GM18526 (cell line): ENCODE results near the gene NME4.

ENCODE experiments used
- POLR2A ChIP-seq: IDR thresholded peaks from 3 replicates; pipeline ENCODE4 v1.6.1; 2011; ENCODE audit not compliant: insufficient read length; ENCODE audit errors: extremely low read depth

Gene NME4

GRCh38 chr16:360698-361336 lies 36.2 kb upstream of the NME4 start:
- no peak for TF ChIP-seq POLR2A

DNA sequence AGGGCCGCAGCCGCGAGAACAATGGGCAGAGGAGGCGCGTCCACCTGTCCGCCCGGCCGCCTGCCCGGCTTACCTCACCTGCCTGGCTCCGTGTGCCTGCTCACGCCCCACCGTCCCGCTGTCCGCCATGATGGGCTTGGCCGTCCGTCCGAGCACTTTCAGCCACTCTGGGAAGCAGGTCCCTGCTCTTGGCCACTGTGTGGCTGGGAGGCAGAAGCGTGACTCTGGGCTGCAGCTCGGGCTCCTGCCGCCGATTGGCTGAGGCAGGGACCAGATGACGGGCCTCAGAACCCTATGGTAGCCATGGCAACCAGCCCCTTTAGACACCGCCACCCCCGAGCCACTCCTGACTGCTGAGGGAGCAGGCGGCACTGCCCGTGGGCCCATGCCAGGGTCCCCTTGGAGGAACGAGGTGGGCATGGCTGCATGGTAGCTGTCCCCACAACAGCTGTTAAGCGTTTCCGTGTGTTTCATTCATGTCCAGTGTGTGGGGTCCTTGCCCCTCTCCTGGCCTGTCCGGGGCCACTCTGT lies 35.6 kb upstream of the NME4 start:
- TF ChIP-seq POLR2A, result no peak

DNA sequence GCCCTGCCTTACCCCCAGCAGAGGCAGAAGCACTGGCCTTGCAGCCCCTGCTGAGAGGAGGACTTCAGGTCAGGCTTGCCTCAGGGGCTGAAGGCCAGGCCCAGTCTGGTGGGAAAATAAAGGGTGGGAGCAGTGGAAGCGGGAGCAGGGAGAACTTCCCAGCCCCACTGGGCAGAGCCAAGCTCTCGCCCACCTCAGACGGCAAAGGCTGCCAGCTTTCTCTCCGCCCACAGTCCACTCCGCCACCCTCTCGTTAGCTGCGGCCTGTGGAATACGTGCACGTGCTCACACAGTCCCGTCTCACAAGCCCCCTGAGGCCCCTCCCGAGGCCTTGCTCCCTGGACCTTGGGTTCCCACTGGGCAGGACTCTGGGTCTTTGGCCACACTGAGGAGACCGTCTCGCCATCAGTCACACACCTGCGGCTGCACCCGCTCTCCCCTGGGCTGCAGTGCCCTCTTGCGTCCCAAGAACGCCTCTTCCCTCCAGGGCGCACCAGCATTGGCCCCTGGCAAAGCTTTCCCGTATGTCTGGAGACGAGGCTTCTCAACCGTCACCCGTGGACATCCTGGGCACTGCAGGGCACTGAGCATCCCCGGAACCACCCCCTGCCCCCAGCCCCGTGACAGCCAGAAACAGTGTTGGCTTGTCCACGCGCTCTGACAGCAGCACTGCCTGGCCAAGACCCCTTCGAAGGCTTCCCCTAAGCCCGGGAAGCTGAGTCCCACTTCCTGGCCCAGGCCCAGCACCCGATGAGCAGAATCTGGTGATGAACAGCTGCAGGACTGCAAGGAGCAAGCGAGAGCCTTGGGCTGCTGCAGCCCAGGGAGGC lies 34.9 kb upstream of the NME4 start:
- TF ChIP-seq POLR2A, result no peak

GRCh38 chr16:363110-363765 lies 33.8 kb upstream of the NME4 start:
- no peak for TF ChIP-seq POLR2A

- no peak for TF ChIP-seq POLR2A
Observed at GRCh38 chr16:363766-364490, 33.1 kb upstream of the NME4 start.

DNA sequence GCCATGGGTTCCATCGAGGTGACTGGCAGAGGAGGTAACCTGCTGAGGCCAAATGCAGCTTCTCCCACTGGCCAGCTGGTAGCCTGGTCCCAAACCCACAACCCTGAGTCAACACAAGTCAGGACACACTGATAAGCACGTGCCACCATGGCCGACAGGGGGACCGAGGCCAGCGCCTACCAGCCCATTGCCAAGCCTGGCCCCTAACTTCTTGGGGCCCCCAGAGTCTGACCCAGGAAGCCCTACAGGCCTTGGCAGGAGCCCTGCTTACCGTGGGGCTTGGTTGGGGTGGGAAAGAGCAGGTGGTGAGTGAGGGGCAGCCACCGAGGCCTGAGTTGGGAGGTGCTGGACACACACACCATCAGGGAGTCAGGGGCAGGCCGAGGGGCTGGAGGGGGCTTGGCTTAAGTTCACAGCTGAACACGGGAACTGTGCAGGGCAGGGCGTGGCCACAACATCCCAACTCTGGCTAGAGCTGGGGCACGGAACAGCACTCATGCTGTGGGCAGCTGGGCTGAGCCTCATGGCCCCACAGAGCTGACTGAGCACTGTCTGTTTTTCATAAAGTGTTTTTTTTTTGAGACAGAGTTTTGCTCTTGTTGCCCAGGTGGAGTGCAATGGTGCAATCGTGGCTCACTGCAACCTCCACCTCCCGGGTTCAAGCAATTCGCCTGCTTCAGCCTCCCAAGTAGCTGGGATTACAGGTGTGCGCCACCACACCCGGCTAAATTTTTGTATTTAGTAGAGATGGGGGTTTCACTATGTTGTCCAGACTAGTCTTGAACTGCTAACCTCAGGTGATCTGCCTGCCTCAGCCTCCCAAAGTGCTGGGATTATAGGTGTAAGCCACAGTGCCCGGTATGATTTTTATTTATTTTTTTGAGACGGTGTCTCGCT lies 32.2 kb upstream of the NME4 start:
- peak; percentile 16 for TF ChIP-seq POLR2A

GRCh38 chr16:366476-366875 lies 30.5 kb upstream of the NME4 start:
- TF ChIP-seq POLR2A, result no peak

GRCh38 chr16:367333-367903 lies 29.6 kb upstream of the NME4 start:
- no peak for TF ChIP-seq POLR2A

GRCh38 chr16:368388-369158 lies 28.4 kb upstream of the NME4 start:
- TF ChIP-seq POLR2A, result no peak

DNA sequence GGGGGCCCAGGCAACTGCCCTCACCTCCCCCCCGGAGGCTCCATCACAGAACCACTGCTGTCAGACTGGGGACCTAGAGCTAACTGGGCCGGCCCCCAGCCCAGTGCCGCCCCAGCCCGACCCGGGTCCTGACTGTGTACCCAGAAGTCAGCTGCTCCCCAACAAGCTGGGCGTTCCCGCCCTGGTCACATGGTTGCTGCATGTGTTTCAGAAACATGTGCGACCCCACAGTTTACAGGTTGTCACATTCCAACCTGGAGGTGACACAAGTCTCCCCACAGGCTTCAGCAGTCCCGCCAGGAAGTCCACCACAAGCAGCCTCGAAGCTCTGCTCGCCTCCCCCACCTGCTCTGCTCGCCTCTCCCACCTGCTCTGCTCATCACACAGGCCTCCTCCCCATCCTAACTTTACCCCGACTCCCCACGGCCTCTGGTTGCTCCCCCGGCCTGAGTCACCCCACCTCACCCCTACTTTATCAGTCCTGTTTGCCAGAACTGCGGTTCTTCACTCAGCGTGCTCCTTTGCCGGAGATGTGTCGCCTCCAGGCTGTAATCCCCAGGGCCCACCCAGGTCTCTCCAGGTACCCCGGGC lies 27.6 kb upstream of the NME4 start:
- no peak for TF ChIP-seq POLR2A

DNA sequence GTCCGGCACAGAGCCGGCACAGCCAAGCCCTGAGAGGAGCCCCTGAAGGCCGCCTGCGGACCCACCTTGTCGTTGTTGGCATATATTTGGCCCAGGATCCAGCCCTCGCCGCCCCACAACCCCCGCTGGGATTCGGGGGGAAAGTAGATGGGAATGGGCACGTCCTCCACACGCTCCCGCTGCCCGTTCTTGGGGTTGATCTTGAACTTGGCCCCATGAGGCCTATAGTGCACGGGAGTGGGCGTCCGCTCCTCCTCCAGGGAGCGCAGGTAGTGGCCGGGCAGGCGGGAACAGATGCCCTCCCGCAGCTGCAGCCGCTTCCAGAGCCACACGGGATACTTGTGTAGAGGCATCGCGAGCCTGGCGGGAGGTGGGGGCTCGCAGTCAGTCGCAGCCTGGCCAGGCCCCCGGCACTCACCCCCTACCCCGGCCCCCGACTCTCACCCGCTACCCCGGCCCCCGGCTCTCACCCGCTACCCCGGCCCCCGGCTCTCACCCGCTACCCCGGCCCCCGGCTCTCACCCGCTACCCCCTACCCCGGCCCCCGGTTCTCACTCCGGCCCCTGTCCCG lies 27.0 kb upstream of the NME4 start:
- TF ChIP-seq POLR2A, result no peak

GRCh38 chr16:370443-370842 lies 26.6 kb upstream of the NME4 start, which contains the start of gene MRPL28:
TSS of gene MRPL28 (minus strand) at chr16:370538. CDS start at chr16:370218, 320 bp downstream.
- TF ChIP-seq POLR2A, result peak; percentile 33

- no peak for TF ChIP-seq POLR2A
Observed at GRCh38 chr16:370979-371514, 26.0 kb upstream of the NME4 start.
